ENCODE results near the gene GRIA4. TPM values are rescaled to one million over a fixed set of nuclear protein-coding genes. Genes with fewer than 3 reads are reported as not detected.
A peak's percentile ranks its signal among the peaks of the same experiment; 100 is the strongest.
"Not testable (repeated sequence)": the region's sequence is repeated elsewhere in the genome, so short reads cannot be mapped to it uniquely, and the experiment has no call there.

The GRIA4 gene
- total RNA-seq, 2 donors from 2014 or later, result not detected

- no peak for ATAC-seq
- intact Hi-C loops (cut with DNase I), result no loop called here
- no peak for DNase-seq
Measured at GRCh38 chr11:105948918-105949590, 339.2 kb downstream of the GRIA4 start.

GRCh38 chr11:105953886-105954285, 344.0 kb downstream of the GRIA4 start:
- DNase-seq, result no peak
- no peak for ATAC-seq
- intact Hi-C loops (cut with DNase I), result no loop called here

GRCh38 chr11:105960252-105961245, 350.7 kb downstream of the GRIA4 start:
- DNase-seq (no peak), ATAC-seq (no peak)
- intact Hi-C loops (cut with DNase I), result no loop called here

- no peak for DNase-seq
- no peak for ATAC-seq
- intact Hi-C loops (cut with DNase I), result no loop called here
Measured at GRCh38 chr11:105968021-105968697, 358.3 kb downstream of the GRIA4 start.

- intact Hi-C loops (cut with DNase I), result no loop called here
- DNase-seq (no peak), ATAC-seq (no peak)
Measured at GRCh38 chr11:105969756-105970155, 359.9 kb downstream of the GRIA4 start.

GRCh38 chr11:105975128-105975527, 365.3 kb downstream of the GRIA4 start:
- no peak for ATAC-seq
- intact Hi-C loops (cut with DNase I), result no loop called here
- no peak for DNase-seq

- intact Hi-C loops (cut with DNase I), result no loop called here
- no peak for ATAC-seq
Measured at GRCh38 chr11:105979997-105980703, 370.3 kb downstream of the GRIA4 start.

GRCh38 chr11:105986554-105986953, 376.7 kb downstream of the GRIA4 start:
- DNase-seq, result no peak
- no peak for ATAC-seq
- intact Hi-C loops (cut with DNase I), result no loop called here

More at GRCh38 chr11:105979997-105980703, 370.3 kb downstream of the GRIA4 start:
- DNase-seq, result no peak

GRCh38 chr11:105988197-105988596, 378.3 kb downstream of the GRIA4 start:
- intact Hi-C loops (cut with DNase I), result no loop called here
- DNase-seq (no peak), ATAC-seq (no peak)

GRCh38 chr11:105989124-105989523, 379.3 kb downstream of the GRIA4 start:
- ATAC-seq (no peak), DNase-seq (no peak)
- intact Hi-C loops (cut with DNase I), result no loop called here

- intact Hi-C loops (cut with DNase I), result no loop called here
- ATAC-seq (no peak), DNase-seq (no peak)
Measured at GRCh38 chr11:105991888-105992287, 382.0 kb downstream of the GRIA4 start.

- no peak for DNase-seq
- ATAC-seq, result no peak
- intact Hi-C loops (cut with DNase I), result no loop called here
Measured at GRCh38 chr11:106001304-106002012, 391.6 kb downstream of the GRIA4 start.

GRCh38 chr11:106003094-106003493, 393.2 kb downstream of the GRIA4 start:
- DNase-seq; ATAC-seq; intact Hi-C loops (cut with DNase I): not testable (repeated sequence)

GRCh38 chr11:106011481-106011880, 401.6 kb downstream of the GRIA4 start:
- intact Hi-C loops (cut with DNase I), result no loop called here
- ATAC-seq (no peak), DNase-seq (no peak)

GRCh38 chr11:106012744-106013143, 402.9 kb downstream of the GRIA4 start:
- intact Hi-C loops (cut with DNase I), result no loop called here
- no peak for DNase-seq
- ATAC-seq, result peak in 1 of 2 donors; percentile 96

GRCh38 chr11:106014035-106014434, 404.2 kb downstream of the GRIA4 start:
- DNase-seq, result no peak
- intact Hi-C loops (cut with DNase I), result no loop called here
- no peak for ATAC-seq

- DNase-seq (no peak), ATAC-seq (no peak)
- intact Hi-C loops (cut with DNase I), result no loop called here
Measured at GRCh38 chr11:106014620-106015019, 404.7 kb downstream of the GRIA4 start.

- ATAC-seq (no peak), DNase-seq (no peak)
- intact Hi-C loops (cut with DNase I), result no loop called here
Measured at GRCh38 chr11:106015066-106015465, 405.2 kb downstream of the GRIA4 start.

- intact Hi-C loops (cut with DNase I), result no loop called here
- no peak for ATAC-seq
- DNase-seq, result no peak
Measured at GRCh38 chr11:106017093-106017492, 407.2 kb downstream of the GRIA4 start.

Data from left cardiac atrium (tissue), 4 donors.